Measurements from ENCODE around the gene TAS2R60. TPM values are rescaled to one million over a fixed set of nuclear protein-coding genes. Genes with fewer than 3 reads are reported as not detected.
A peak's percentile ranks its signal among the peaks of the same experiment; 100 is the strongest.
"Not testable (repeated sequence)": the region's sequence is repeated elsewhere in the genome, so short reads cannot be mapped to it uniquely, and the experiment has no call there.

Gene TAS2R60
- polyA plus RNA-seq, 1 of the 3 experiments (the other 2 are of a cell fraction), result not detected

DNA sequence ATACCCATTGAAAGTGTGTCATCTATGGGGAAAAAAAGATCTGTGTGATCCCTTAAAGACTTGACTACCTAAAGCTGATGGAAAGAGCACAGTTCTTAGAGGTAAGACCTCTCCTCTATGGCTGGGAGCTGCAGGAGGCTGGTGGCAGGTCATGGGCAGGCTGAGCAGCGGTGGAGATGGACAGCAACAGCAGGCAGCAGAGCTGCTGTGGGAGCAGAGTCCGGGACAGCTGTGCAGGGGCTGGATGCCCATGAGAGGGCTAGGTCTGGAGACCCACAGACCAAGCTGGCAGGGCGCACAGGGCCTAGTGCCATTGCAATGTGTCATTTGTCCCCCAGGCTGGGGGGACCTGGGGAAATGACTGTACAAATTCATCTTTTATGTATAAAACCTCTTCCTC is 21.2 kb upstream of the TAS2R60 start:
- no peak overlapping the region for H2AFZ ChIP-seq (ENCODE audit: low read depth)
- no peak for DNase-seq
- no peaks in the 10 kb centered on the region for H3K79me2 ChIP-seq (ENCODE audit: insufficient read depth)
- no peak overlapping the region for H3K4me3 ChIP-seq (ENCODE audit: low read depth in 2 of 2, low read length in 1 of 2)
- H3K36me3 ChIP-seq (replicated peaks in 1 of 2; ENCODE audit: control insufficient read depth in 1 of 2, insufficient read depth in 2 of 2, low read length in 1 of 2), result no peaks in the 10 kb centered on the region
- no peaks in the 10 kb centered on the region for H3F3A ChIP-seq (replicated peaks; ENCODE audit: insufficient read depth)
- H4K20me1 ChIP-seq (ENCODE audit: insufficient read depth), result no peaks in the 10 kb centered on the region
- peaks cover 0 to 3% of the 10 kb centered on the region in 2 experiments; a peak in 2 of 4 replicates for H3K4me1 ChIP-seq (ENCODE audit: control insufficient read depth in 1 of 2, insufficient read depth in 2 of 2, low read depth in 1 of 2, low read length in 1 of 2)
- POLR2A ChIA-PET, result no interaction called here
- 63% methylated on average over 3 of the region's 3 CpGs for WGBS (ENCODE audit: low lambda C conversion rate)
- H3K9ac ChIP-seq, result no peak overlapping the region
- H3K27me3 ChIP-seq (ENCODE audit: insufficient read depth), result no peaks in the 10 kb centered on the region
- H3K27ac ChIP-seq (ENCODE audit: low read depth in 2 of 2, low read length in 1 of 2), result no peak overlapping the region
- H3K9me3 ChIP-seq, result no peaks in the 10 kb centered on the region
- TF ChIP-seq MEF2A (IDR thresholded peaks at IDR 0.05; ENCODE audit: borderline replicate concordance, low read depth) (no peak), FOSL2 (IDR thresholded peaks at IDR 0.05; ENCODE audit: borderline replicate concordance, low read depth) (no peak), GABPA (IDR thresholded peaks at IDR 0.05; ENCODE audit: low read depth) (no peak), RAD21 (IDR thresholded peaks at IDR 0.05; ENCODE audit: low read length) (no peak)
- TF ChIP-seq, protein P1, sequence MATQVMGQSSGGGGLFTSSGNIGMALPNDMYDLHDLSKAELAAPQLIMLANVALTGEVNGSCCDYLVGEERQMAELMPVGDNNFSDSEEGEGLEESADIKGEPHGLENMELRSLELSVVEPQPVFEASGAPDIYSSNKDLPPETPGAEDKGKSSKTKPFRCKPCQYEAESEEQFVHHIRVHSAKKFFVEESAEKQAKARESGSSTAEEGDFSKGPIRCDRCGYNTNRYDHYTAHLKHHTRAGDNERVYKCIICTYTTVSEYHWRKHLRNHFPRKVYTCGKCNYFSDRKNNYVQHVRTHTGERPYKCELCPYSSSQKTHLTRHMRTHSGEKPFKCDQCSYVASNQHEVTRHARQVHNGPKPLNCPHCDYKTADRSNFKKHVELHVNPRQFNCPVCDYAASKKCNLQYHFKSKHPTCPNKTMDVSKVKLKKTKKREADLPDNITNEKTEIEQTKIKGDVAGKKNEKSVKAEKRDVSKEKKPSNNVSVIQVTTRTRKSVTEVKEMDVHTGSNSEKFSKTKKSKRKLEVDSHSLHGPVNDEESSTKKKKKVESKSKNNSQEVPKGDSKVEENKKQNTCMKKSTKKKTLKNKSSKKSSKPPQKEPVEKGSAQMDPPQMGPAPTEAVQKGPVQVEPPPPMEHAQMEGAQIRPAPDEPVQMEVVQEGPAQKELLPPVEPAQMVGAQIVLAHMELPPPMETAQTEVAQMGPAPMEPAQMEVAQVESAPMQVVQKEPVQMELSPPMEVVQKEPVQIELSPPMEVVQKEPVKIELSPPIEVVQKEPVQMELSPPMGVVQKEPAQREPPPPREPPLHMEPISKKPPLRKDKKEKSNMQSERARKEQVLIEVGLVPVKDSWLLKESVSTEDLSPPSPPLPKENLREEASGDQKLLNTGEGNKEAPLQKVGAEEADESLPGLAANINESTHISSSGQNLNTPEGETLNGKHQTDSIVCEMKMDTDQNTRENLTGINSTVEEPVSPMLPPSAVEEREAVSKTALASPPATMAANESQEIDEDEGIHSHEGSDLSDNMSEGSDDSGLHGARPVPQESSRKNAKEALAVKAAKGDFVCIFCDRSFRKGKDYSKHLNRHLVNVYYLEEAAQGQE (IDR thresholded peaks at IDR 0.05; ENCODE audit: low read depth, low read length), result 0 out of 2 replicates have a peak, but pooled peaks have one; percentile 17
- H3K9me2 ChIP-seq, result no peaks in the 10 kb centered on the region
- no peak overlapping the region for H3K4me2 ChIP-seq
- CTCF ChIA-PET, result interaction anchor here (0.8 to 4.7 kb wide), 3 partner anchors 12 to 182 kb away, joined by 3 to 28 read pairs (median 3); no protein-coding TSS in a partner anchor

DNA sequence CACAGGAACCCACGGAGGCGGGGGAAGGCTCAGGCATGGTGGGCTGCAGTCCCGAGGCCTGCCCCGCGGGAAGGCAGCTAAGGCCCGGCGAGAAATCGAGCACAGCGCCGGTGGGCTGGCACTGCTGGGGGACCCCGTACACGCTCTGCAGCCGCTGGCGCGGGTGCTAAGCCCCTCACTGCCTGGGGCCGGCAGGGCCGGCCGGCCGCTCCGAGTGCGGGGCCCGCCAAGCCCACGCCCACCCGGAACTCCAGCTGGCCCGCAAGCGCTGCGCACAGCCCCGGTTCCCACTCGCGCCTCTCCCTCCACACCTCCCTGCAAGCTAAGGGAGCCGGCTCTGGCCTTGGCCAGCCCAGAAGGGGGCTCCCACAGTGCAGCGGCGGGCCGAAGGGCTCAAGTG is 18.8 kb upstream of the TAS2R60 start:
- ChIA-PET POLR2A (interaction anchor here (0.7 kb wide), 1 partner anchor 11 kb away, joined by 3 read pairs; no protein-coding TSS in a partner anchor), CTCF (interaction anchor here (1.1 to 1.2 kb wide), 2 partner anchors 8 to 184 kb away, joined by 3 to 9 read pairs; no protein-coding TSS in a partner anchor)
- H3K27ac ChIP-seq (ENCODE audit: low read depth in 2 of 2, low read length in 1 of 2); H3K9me2 ChIP-seq; H3K9ac ChIP-seq; H3K9me3 ChIP-seq; DNase-seq; H3K4me1 ChIP-seq (ENCODE audit: control insufficient read depth in 1 of 2, insufficient read depth in 2 of 2, low read depth in 1 of 2, low read length in 1 of 2); H2AFZ ChIP-seq (ENCODE audit: low read depth); H4K20me1 ChIP-seq (ENCODE audit: insufficient read depth); H3K36me3 ChIP-seq (replicated peaks in 1 of 2; ENCODE audit: control insufficient read depth in 1 of 2, insufficient read depth in 2 of 2, low read length in 1 of 2); H3F3A ChIP-seq (replicated peaks; ENCODE audit: insufficient read depth); H3K4me3 ChIP-seq (ENCODE audit: low read depth in 2 of 2, low read length in 1 of 2); H3K79me2 ChIP-seq (ENCODE audit: insufficient read depth); H3K4me2 ChIP-seq; H3K27me3 ChIP-seq (ENCODE audit: insufficient read depth): not testable (repeated sequence)
- 90% methylated on average over 16 of the region's 34 CpGs for WGBS (ENCODE audit: low lambda C conversion rate)

DNA sequence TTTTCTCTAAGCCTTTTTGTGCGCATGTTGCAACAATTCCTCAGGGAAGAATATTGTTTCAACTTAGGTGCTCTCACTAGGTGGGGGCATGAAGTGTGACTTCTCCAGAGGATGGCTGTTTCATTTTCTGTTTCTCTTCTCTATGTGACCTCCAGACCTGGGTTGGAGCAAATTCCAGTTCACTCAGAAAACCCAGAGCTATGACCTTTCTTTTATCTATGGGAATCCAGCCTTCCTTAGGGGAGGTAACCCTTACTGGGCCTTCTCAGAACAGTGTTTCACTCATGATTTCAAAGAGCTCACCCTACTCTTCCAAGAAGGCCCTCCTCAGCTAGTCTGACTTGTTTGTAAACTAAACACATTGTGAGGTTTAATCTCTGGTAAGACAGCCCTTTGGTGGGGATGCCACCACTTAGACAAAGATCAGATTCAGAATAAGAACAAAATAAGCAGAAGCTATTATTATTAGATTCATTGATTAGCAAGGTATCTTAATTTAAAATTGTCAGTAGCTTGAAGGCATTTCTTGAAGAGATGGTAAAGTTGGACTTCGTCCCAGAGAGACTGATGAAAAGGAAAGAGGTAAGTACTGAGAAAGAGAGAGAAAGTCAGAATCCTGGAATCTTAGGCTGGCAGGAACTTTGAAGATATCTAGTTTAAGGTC is 16.6 kb upstream of the TAS2R60 start:
- H3K4me2 ChIP-seq, result peak overlapping the region; percentile 18; the same call in 1 of the 2 replicates
- H4K20me1 ChIP-seq (ENCODE audit: insufficient read depth), result no peaks in the 10 kb centered on the region
- H3K4me3 ChIP-seq (ENCODE audit: low read depth in 2 of 2, low read length in 1 of 2), result no peak overlapping the region
- H3K4me1 ChIP-seq (ENCODE audit: control insufficient read depth in 1 of 2, insufficient read depth in 2 of 2, low read depth in 1 of 2, low read length in 1 of 2), result peaks cover 0 to 22% of the 10 kb centered on the region in 2 experiments; a peak in 2 of 4 replicates
- no peaks in the 10 kb centered on the region for H3K79me2 ChIP-seq (ENCODE audit: insufficient read depth)
- peak overlapping the region; percentile 70 for H2AFZ ChIP-seq (ENCODE audit: low read depth)
- ChIA-PET CTCF (interaction anchor here (1.7 to 1.9 kb wide), 2 partner anchors 10 to 186 kb away, joined by 6 to 7 read pairs; no protein-coding TSS in a partner anchor), POLR2A (no interaction called here)
- no peaks in the 10 kb centered on the region for H3K9me2 ChIP-seq
- H3F3A ChIP-seq (replicated peaks; ENCODE audit: insufficient read depth), result peaks cover 20% of the 10 kb centered on the region
- WGBS (ENCODE audit: low lambda C conversion rate), result 74% methylated on average over 2 of the region's 2 CpGs
- no peak for DNase-seq
- H3K9me3 ChIP-seq, result no peaks in the 10 kb centered on the region
- no peak overlapping the region for H3K9ac ChIP-seq
- H3K36me3 ChIP-seq (replicated peaks in 1 of 2; ENCODE audit: control insufficient read depth in 1 of 2, insufficient read depth in 2 of 2, low read length in 1 of 2), result no peaks in the 10 kb centered on the region
- no peak overlapping the region for H3K27ac ChIP-seq (ENCODE audit: low read depth in 2 of 2, low read length in 1 of 2)
- H3K27me3 ChIP-seq (ENCODE audit: insufficient read depth), result no peaks in the 10 kb centered on the region
- no peak for TF ChIP-seq RAD21 (IDR thresholded peaks at IDR 0.05; ENCODE audit: low read length)
- TF ChIP-seq RCOR1 (IDR thresholded peaks at IDR 0.05; ENCODE audit: low read length), result no peak
- TF ChIP-seq MXI1 (IDR thresholded peaks at IDR 0.05; ENCODE audit: low read depth, low read length), result no peak
- no peak for TF ChIP-seq FOSL2 (IDR thresholded peaks at IDR 0.05; ENCODE audit: borderline replicate concordance, low read depth)
- TF ChIP-seq, protein P2, sequence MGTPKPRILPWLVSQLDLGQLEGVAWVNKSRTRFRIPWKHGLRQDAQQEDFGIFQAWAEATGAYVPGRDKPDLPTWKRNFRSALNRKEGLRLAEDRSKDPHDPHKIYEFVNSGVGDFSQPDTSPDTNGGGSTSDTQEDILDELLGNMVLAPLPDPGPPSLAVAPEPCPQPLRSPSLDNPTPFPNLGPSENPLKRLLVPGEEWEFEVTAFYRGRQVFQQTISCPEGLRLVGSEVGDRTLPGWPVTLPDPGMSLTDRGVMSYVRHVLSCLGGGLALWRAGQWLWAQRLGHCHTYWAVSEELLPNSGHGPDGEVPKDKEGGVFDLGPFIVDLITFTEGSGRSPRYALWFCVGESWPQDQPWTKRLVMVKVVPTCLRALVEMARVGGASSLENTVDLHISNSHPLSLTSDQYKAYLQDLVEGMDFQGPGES (IDR thresholded peaks at IDR 0.05; ENCODE audit: low read depth, low read length), result no peak
- TF ChIP-seq NFIC (IDR thresholded peaks at IDR 0.05; ENCODE audit: borderline replicate concordance), result no peak
- no peak for TF ChIP-seq EP300 (IDR thresholded peaks at IDR 0.05; ENCODE audit: borderline replicate concordance in 1 of 2, low read depth in 1 of 2, low read length in 1 of 2)
- TF ChIP-seq, protein P1 (IDR thresholded peaks at IDR 0.05; ENCODE audit: low read depth, low read length), result no peak
- TF ChIP-seq SMC3 (IDR thresholded peaks at IDR 0.05; ENCODE audit: low read depth, low read length), result no peak
